IMR-90 (cell line): ENCODE measurements around the gene RGS17. TPM values are rescaled to one million over a fixed set of nuclear protein-coding genes. Genes with fewer than 3 reads are reported as not detected.

Experiments used
- ATAC-seq: fragments of 200-7000 bp; cut with Tn5 transposase; 2 replicates; pipeline ENCODE4 v1.9.1; 2020; ENCODE audit warnings: low read depth, mild to moderate bottlenecking, moderate library complexity
- BruUV-seq: library from RNA; stranded (reverse); fragments of 400-500 nt; replicated peaks from 2 replicates; lab custom pipeline; 2021; lab: Mats Ljungman, UMichigan
- CTCF ChIA-PET: fragments of 300-600 bp; formaldehyde crosslinking; extraction: SDS; loops from one replicate; lab custom pipeline; 2021; ENCODE audit warnings: antibody characterized with exemption; lab: Yijun Ruan, JAX
- POLR2A ChIA-PET: fragments of 300-600 bp; sonication (Branson Sonifier 250); formaldehyde crosslinking; loops from one replicate; lab custom pipeline; 2022; ENCODE audit warnings: antibody characterized with exemption; ENCODE audit not compliant: unreplicated experiment; lab: Charles Lee
- DNase-seq: peaks from one replicate; pipeline ENCODE4 v3.0.0; 2013
- H2AFZ ChIP-seq: replicated peaks from 2 replicates; pipeline ENCODE3; 2013; ENCODE audit warnings: low read length, mild to moderate bottlenecking; ENCODE audit not compliant: poor library complexity
- H2AK5ac ChIP-seq: 2 replicates; pipeline ENCODE4 v1.6.1; 2013; ENCODE audit warnings: low read depth, low read length, inconsistent platforms
- H2AK9ac ChIP-seq: replicated peaks from 2 replicates; pipeline ENCODE3; 2013; ENCODE audit warnings: mild to moderate bottlenecking, low read depth, low read length, moderate library complexity; ENCODE audit not compliant: poor library complexity
- H2BK120ac ChIP-seq: 2 replicates; pipeline ENCODE4 v1.6.1; 2013; ENCODE audit warnings: low read depth, low read length, inconsistent platforms
- H2BK15ac ChIP-seq: 3 replicates; pipeline ENCODE4 v1.6.1; 2013; ENCODE audit warnings: low read depth, low read length, inconsistent platforms
- H2BK20ac ChIP-seq: 2 replicates; pipeline ENCODE4 v1.6.1; 2013; ENCODE audit warnings: low read depth, mild to moderate bottlenecking, inconsistent platforms, low read length, moderate library complexity
- H2BK5ac ChIP-seq: 2 replicates; pipeline ENCODE4 v1.6.1; 2013; ENCODE audit warnings: mild to moderate bottlenecking, low read depth, low read length, inconsistent platforms; ENCODE audit not compliant: poor library complexity, severe bottlenecking
- H3K14ac ChIP-seq: replicated peaks from 2 replicates; pipeline ENCODE4 v1.6.1; 2013; ENCODE audit warnings: low read depth, low read length, inconsistent platforms
- H3K18ac ChIP-seq: 2 replicates; pipeline ENCODE4 v1.6.1; 2013; ENCODE audit warnings: low read depth, low read length, control low read depth
- H3K23ac ChIP-seq: 2 replicates; pipeline ENCODE4 v1.6.1; 2013; ENCODE audit warnings: low read depth, low read length, inconsistent platforms
- H3K27ac ChIP-seq: 2 replicates; pipeline ENCODE4 v1.5.1; 2013; ENCODE audit warnings: mild to moderate bottlenecking, control low read depth, low read length; ENCODE audit not compliant: insufficient read depth
- H3K27me3 ChIP-seq: 2 replicates; pipeline ENCODE4 v1.6.1; 2013; ENCODE audit warnings: low read length; ENCODE audit not compliant: control insufficient read depth, insufficient read depth
- H3K36me3 ChIP-seq: 2 replicates; pipeline ENCODE4 v1.6.1; 2013; ENCODE audit warnings: low read length, mixed read lengths; ENCODE audit not compliant: control insufficient read depth, insufficient read depth
- H3K4ac ChIP-seq: 2 replicates; pipeline ENCODE4 v1.6.1; 2013; ENCODE audit warnings: low read depth, low read length, inconsistent platforms
- H3K4me1 ChIP-seq: 2 replicates; pipeline ENCODE4 v1.6.1; 2013; ENCODE audit warnings: low read length, mixed read lengths; ENCODE audit not compliant: control insufficient read depth, insufficient read depth
- H3K4me2 ChIP-seq: 2 replicates; pipeline ENCODE4 v1.6.1; 2013; ENCODE audit warnings: low read depth, mild to moderate bottlenecking, control low read depth, low read length, moderate library complexity
- H3K4me3 ChIP-seq: 2 replicates; pipeline ENCODE4 v1.5.1; 2013; ENCODE audit warnings: low read depth, mild to moderate bottlenecking, control low read depth, low read length, moderate library complexity; ENCODE audit not compliant: insufficient read depth
- H3K56ac ChIP-seq: 2 replicates; pipeline ENCODE4 v1.6.1; 2013; ENCODE audit warnings: low read length, inconsistent platforms; ENCODE audit not compliant: insufficient read depth; ENCODE audit errors: extremely low read depth
- H3K79me1 ChIP-seq, 2 experiments: 2 replicates each; pipeline ENCODE4 v1.6.1; 2013; ENCODE audit warnings: low read length in 2 of 2, inconsistent platforms in 1 of 2, low read depth in 1 of 2
- H3K9ac ChIP-seq: 2 replicates; pipeline ENCODE4 v1.6.1; 2013; ENCODE audit warnings: low read depth, low read length, control low read depth
- H3K9me1 ChIP-seq: 2 replicates; pipeline ENCODE4 v1.6.1; 2013; ENCODE audit warnings: low read length, inconsistent platforms; ENCODE audit not compliant: insufficient read depth
- H3K9me3 ChIP-seq: 2 replicates; pipeline ENCODE4 v1.6.1; 2013; ENCODE audit warnings: low read length; ENCODE audit not compliant: control insufficient read depth, insufficient read depth
- H4K20me1 ChIP-seq: 2 replicates; pipeline ENCODE4 v1.6.1; 2013; ENCODE audit warnings: low read length, inconsistent platforms; ENCODE audit not compliant: insufficient read depth
- H4K5ac ChIP-seq: 2 replicates; pipeline ENCODE4 v1.6.1; 2013; ENCODE audit warnings: mild to moderate bottlenecking, low read depth, low read length, control low read depth
- H4K8ac ChIP-seq, 2 experiments: 2 replicates each; pipeline ENCODE4 v1.6.1; 2013; ENCODE audit warnings: low read depth in 2 of 2, low read length in 2 of 2, control low read depth in 1 of 2, inconsistent platforms in 1 of 2
- H4K91ac ChIP-seq: 2 replicates; pipeline ENCODE4 v1.6.1; 2013; ENCODE audit warnings: low read depth, low read length, inconsistent platforms; ENCODE audit not compliant: insufficient read depth
- BHLHE40 ChIP-seq: fragments of 150-350 bp; IDR thresholded peaks from 2 replicates; pipeline ENCODE4 v1.6.1; 2016; ENCODE audit warnings: mild to moderate bottlenecking, low read depth, low read length
- CEBPB ChIP-seq: IDR thresholded peaks from 2 replicates; pipeline ENCODE4 v1.6.1; 2012; ENCODE audit warnings: low read depth, low read length, improper control_type of control experiment
- CHD1 ChIP-seq: IDR thresholded peaks from 2 replicates; pipeline ENCODE4 v1.6.1; 2012; ENCODE audit warnings: low read depth, low read length, improper control_type of control experiment
- CTCF ChIP-seq: conservative IDR thresholded peaks from 2 replicates; pipeline ENCODE4 v1.5.1; 2012; ENCODE audit warnings: mild to moderate bottlenecking, low read depth, low read length, improper control_type of control experiment
- ELK1 ChIP-seq: fragments of 150-350 bp; IDR thresholded peaks from 2 replicates; pipeline ENCODE4 v1.6.1; 2016; ENCODE audit warnings: low read depth, mild to moderate bottlenecking, low read length, moderate library complexity, borderline replicate concordance
- FOS ChIP-seq: fragments of 150-350 bp; IDR thresholded peaks from 2 replicates; pipeline ENCODE4 v1.6.1; 2016; ENCODE audit warnings: low read depth, low read length
- MAFK ChIP-seq: IDR thresholded peaks from 2 replicates; pipeline ENCODE4 v1.6.1; 2012; ENCODE audit warnings: low read depth, low read length, improper control_type of control experiment
- MAZ ChIP-seq: IDR thresholded peaks from 2 replicates; pipeline ENCODE4 v1.6.1; 2012; ENCODE audit warnings: low read depth, mild to moderate bottlenecking, low read length, improper control_type of control experiment, moderate library complexity, borderline replicate concordance
- MXI1 ChIP-seq: IDR thresholded peaks from 2 replicates; pipeline ENCODE4 v1.6.1; 2012; ENCODE audit warnings: low read depth, mild to moderate bottlenecking, low read length, moderate library complexity, borderline replicate concordance
- NFE2L2 ChIP-seq: fragments of 150-350 bp; IDR thresholded peaks from 2 replicates; pipeline ENCODE4 v1.6.1; 2016; ENCODE audit warnings: low read depth, mild to moderate bottlenecking, low read length
- POLR2A ChIP-seq: IDR thresholded peaks from 2 replicates; pipeline ENCODE4 v1.6.1; 2012; ENCODE audit warnings: mild to moderate bottlenecking, low read depth, low read length
- RAD21 ChIP-seq: IDR thresholded peaks from 2 replicates; pipeline ENCODE4 v1.6.1; 2012; ENCODE audit warnings: low read length, improper control_type of control experiment
- RCOR1 ChIP-seq: IDR thresholded peaks from 2 replicates; pipeline ENCODE4 v1.6.1; 2012; ENCODE audit warnings: mild to moderate bottlenecking, low read length, improper control_type of control experiment; ENCODE audit not compliant: insufficient replicate concordance
- RFX5 ChIP-seq: IDR thresholded peaks from 2 replicates; pipeline ENCODE4 v1.8.0; 2012; ENCODE audit warnings: low read depth, mild to moderate bottlenecking, low read length, moderate library complexity
- SMC3 ChIP-seq: fragments of 150-350 bp; IDR thresholded peaks from 2 replicates; pipeline ENCODE4 v1.6.1; 2016; ENCODE audit warnings: low read depth, mild to moderate bottlenecking, antibody characterized with exemption, low read length, moderate library complexity
- USF2 ChIP-seq: fragments of 150-350 bp; IDR thresholded peaks from 2 replicates; pipeline ENCODE4 v1.6.1; 2017; ENCODE audit warnings: mild to moderate bottlenecking, antibody characterized with exemption, low read length, low read depth
- dilution Hi-C: fragments of 300-500 bp; cut with HindIII; formaldehyde crosslinking; loops from one replicate; pipeline ENCODE4 v1.14.3; 2018; ENCODE audit warnings: low sequenced_read_pairs; ENCODE audit not compliant: unreplicated experiment
- in situ Hi-C: fragments of 300-500 bp; cut with MboI; formaldehyde crosslinking; loops from 3 replicates; pipeline ENCODE4 v1.14.3; 2019; ENCODE audit warnings: low sequenced_read_pairs, inconsistent platforms, mixed read lengths
- intact Hi-C: fragments of 100-400 bp; cut with micrococcal nuclease; formaldehyde crosslinking; loops from 2 replicates; pipeline ENCODE4 v1.10.0; 2022
- polyA plus RNA-seq, 3 experiments: library from polyadenylated mRNA; depleted of rRNA; stranded (reverse); fragments of >200 nt; gene quantifications; 2 replicates each; pipeline ENCODE4 v1.2.3, GENCODE V29; 2012; ENCODE audit warnings: low replicate concordance in 1 of 3
- total RNA-seq: library from RNA; depleted of rRNA; stranded (reverse); fragments of >200 nt; gene quantifications from 2 replicates; pipeline ENCODE4 v1.2.3, GENCODE V29; 2012

RGS17 gene
- total and polyA plus RNA-seq, 2 of the 4 experiments (the other 2 are of a cell fraction), result 0.75 to 1.4 TPM

DNA sequence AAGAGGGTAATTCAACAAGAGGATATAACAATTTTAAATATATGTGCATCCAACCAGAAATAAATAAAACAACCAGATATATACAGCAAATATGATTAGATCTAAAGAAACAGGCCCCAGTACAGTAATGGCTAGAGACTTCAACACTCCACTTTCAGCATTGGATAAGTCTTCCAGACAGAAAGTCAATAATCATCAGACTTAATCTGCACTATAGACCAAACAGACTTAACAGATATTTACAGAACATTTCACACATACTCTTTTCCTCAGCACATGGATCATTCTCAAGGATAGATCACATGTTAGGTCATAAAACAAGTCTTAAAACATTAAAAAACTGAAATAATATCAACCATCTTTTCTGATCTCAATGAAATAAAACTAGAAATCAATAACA lies 65.9 kb downstream of the RGS17 start:
- Histone ChIP-seq H3K23ac (no peak overlapping the region), H3K27me3 (no peaks in the 10 kb centered on the region), H4K8ac (no peak overlapping the region), H2AK5ac (no peak overlapping the region), H3K4me3 (no peak overlapping the region), H3K4me1 (no peaks in the 10 kb centered on the region), H4K5ac (no peak overlapping the region), H3K79me1 (no peaks in the 10 kb centered on the region), H2BK15ac (no peak overlapping the region), H3K9me3 (no peaks in the 10 kb centered on the region), H2AK9ac (no peak overlapping the region), H4K20me1 (no peaks in the 10 kb centered on the region), H2BK120ac (no peak overlapping the region), H3K14ac (no peak overlapping the region), H3K27ac (no peak overlapping the region), H2BK5ac (no peak overlapping the region), H3K9me1 (no peaks in the 10 kb centered on the region), H3K56ac (no peak overlapping the region), H4K91ac (no peak overlapping the region), H2AFZ (no peak overlapping the region), H3K9ac (no peak overlapping the region), H3K4me2 (no peak overlapping the region), H3K4ac (no peak overlapping the region), H2BK20ac (no peak overlapping the region), H3K18ac (no peak overlapping the region), H3K36me3 (no peaks in the 10 kb centered on the region)
- in situ Hi-C loops (no loop called here), intact Hi-C loops (no loop called here), dilution Hi-C loops (no loop called here)
- ChIA-PET POLR2A (no interaction called here), CTCF (no interaction called here)
- no TSS peak for BruUV-seq
- no peak for DNase-seq
- TF ChIP-seq MAZ (no peak), CTCF (no peak), CHD1 (no peak), MAFK (no peak), FOS (no peak), BHLHE40 (no peak), ELK1 (no peak), MXI1 (no peak), NFE2L2 (no peak), RAD21 (no peak), RCOR1 (no peak), POLR2A (no peak), USF2 (no peak), SMC3 (no peak), RFX5 (no peak), CEBPB (no peak)
- no peak for ATAC-seq
